Measurements from ENCODE around the gene ARPP21.

Gene ARPP21

GRCh38 chr3:35639254-35640186 lies at the start of gene ARPP21:
Gene ARPP21 (plus strand): TSS chr3:35639525. CDS start chr3:35681752, 42,227 bp downstream.
- no peak for TF ChIP-seq CTCF (conservative IDR thresholded peaks at IDR 0.05; ENCODE audit: low read depth)
- POLR2A ChIA-PET (ENCODE audit: low non-redundant PET): no interaction called here
- H3K27ac ChIP-seq: no peak within 1 kb of the TSS
- CTCF ChIA-PET: no interaction called here
- DNase-seq (ENCODE audit: low spot score): no peak

- ChIA-PET CTCF (no interaction called here), POLR2A (ENCODE audit: low non-redundant PET) (no interaction called here)
- TF ChIP-seq CTCF (conservative IDR thresholded peaks at IDR 0.05; ENCODE audit: low read depth): no peak
- no peak overlapping the region for H3K27ac ChIP-seq
- DNase-seq (ENCODE audit: low spot score): no peak
Measured at GRCh38 chr3:35592589-35593295, 46.6 kb upstream of the ARPP21 start.

- TF ChIP-seq CTCF (conservative IDR thresholded peaks at IDR 0.05; ENCODE audit: low read depth): no peak
- ChIA-PET CTCF (no interaction called here), POLR2A (ENCODE audit: low non-redundant PET) (no interaction called here)
- DNase-seq (ENCODE audit: low spot score): no peak
- H3K27ac ChIP-seq: no peak overlapping the region
Measured at GRCh38 chr3:35594739-35595138, 44.6 kb upstream of the ARPP21 start.

- ChIA-PET CTCF (no interaction called here), POLR2A (ENCODE audit: low non-redundant PET) (no interaction called here)
- TF ChIP-seq CTCF (conservative IDR thresholded peaks at IDR 0.05; ENCODE audit: low read depth): no peak
- no peak overlapping the region for H3K27ac ChIP-seq
- no peak for DNase-seq (ENCODE audit: low spot score)
Measured at GRCh38 chr3:35596335-35596995, 42.9 kb upstream of the ARPP21 start.

- DNase-seq (ENCODE audit: low spot score): no peak
- ChIA-PET POLR2A (ENCODE audit: low non-redundant PET) (no interaction called here), CTCF (no interaction called here)
- no peak overlapping the region for H3K27ac ChIP-seq
- no peak for TF ChIP-seq CTCF (conservative IDR thresholded peaks at IDR 0.05; ENCODE audit: low read depth)
Measured at GRCh38 chr3:35597490-35597889, 41.8 kb upstream of the ARPP21 start.

- CTCF ChIA-PET: no interaction called here
- DNase-seq (ENCODE audit: low spot score): no peak
- POLR2A ChIA-PET (ENCODE audit: low non-redundant PET): no interaction called here
- TF ChIP-seq CTCF (conservative IDR thresholded peaks at IDR 0.05; ENCODE audit: low read depth): no peak
- no peak overlapping the region for H3K27ac ChIP-seq
Measured at GRCh38 chr3:35598804-35599203, 40.5 kb upstream of the ARPP21 start.

Data from RWPE1 (cell line).